GM18520 (cell line): ENCODE measurements around the gene NID1.
"Not testable (repeated sequence)": the region's sequence is repeated elsewhere in the genome, so short reads cannot be mapped to it uniquely, and the experiment has no call there.

ENCODE experiments used
- ATAC-seq: cut with Tn5 transposase; IDR thresholded peaks from one replicate; pipeline ENCODE4 v1.9.1; 2021; ENCODE audit not compliant: unreplicated experiment

The NID1 gene

DNA sequence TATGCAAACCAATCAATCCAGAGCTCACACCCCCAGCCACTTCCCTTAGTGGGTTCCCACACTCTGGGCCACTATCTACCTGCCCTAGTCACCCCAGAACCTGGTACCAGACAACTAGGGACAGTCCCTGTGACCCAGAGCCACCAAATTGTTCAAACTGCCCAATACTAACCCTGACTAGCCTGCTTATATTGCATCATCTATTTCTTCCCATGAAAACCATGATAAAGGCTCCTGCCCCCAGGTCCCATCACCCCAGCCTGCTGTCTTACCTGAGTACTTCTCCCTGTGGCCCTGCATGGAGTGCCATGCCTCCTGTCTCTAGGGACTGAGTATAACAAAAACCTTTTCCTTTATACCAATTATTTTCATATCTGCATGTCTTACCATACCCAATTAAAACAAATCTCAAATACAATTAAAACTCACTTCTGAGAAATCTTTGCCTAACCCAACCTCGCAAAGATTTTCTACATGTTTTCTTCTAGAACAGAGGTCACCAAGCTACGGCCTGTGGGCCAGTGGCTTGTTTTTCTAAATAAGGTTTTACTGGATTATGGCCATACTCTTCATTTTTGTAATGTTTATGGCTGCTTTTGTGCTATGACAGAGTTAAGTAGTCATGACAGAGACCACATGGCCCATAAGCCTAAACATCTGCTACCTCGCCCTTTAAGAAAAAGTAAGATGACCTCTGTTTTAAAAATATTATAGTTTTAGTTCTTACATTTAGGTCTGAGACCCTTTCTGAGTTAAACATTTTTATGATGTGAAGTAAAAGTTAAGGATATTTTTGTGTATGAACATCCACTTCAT lies 31.0 kb upstream of the NID1 start:
- ATAC-seq = no peak

DNA sequence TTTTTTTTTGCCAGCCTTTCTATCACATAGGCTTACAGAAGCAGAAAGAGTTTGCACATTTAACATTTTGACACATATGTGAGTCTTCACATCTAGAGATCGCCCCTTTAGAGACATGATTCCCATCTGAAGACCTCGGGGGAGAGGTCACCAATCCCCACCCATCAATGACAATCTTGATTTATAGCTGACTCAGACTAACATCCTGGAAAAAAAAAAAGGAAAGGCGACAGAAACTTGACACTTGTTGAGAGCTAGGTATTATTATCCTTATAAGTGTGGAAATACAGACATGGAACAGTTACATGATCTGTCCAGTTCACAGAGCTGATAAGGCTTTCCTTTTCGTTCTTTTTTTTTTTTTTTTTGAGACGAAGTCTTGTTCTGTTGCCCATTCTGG lies 28.0 kb upstream of the NID1 start:
- ATAC-seq = no peak

DNA sequence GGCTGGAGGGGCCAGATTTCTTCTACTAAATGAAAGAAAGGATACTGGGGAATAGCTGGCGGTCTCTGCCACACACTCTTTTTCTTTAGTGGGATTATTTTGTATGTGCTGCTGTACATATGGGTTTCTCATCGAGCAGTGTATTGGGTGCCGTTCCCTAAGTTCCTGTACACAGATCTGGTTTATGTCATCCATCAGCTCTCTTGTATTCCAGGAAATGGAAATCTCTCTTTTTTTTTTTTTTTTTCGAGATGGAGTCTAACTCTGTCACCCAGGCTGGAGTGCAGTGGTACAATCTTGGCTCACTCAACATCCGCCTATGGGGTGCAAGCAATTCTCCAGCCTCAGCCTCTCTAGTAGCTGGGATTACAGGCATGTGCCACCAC lies 27.0 kb upstream of the NID1 start:
- no peak for ATAC-seq

- no peak for ATAC-seq
These were observed 25.9 kb upstream of the NID1 start for GRCh38 chr1:236090741-236091147.

GRCh38 chr1:236089046-236089773 lies 24.3 kb upstream of the NID1 start:
- ATAC-seq = no peak

- no peak for ATAC-seq
These were observed 21.6 kb upstream of the NID1 start for GRCh38 chr1:236086537-236086936.

DNA sequence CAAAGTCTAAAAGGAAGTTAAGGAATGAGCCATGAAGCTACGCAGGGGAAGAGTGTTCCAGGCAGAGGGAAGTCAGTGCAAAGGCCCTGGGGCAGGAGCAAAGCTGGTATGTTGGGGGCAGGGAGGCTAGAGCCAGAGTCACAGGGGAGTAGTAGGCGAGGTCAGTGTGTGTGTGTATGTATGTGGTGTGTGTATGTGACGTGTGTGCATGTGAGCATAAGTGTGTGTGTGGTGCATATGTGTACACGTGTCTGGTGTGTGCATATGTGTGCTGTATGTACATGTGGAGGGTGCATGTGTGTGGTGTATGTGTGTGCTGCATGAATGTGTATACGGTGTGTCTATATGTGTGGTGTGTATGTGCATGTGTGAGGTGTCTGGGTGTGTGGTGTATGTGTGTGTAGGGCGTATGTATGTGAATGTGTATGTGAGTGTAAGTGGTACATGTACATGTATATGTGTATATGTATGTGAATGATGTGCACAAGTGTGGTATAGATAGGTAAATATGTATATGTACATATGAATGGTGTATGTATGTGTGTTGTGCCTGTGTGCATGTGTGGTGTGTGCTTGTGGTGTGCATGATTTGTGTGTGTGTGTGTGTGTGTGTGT lies 20.8 kb upstream of the NID1 start:
- ATAC-seq = no peak

DNA sequence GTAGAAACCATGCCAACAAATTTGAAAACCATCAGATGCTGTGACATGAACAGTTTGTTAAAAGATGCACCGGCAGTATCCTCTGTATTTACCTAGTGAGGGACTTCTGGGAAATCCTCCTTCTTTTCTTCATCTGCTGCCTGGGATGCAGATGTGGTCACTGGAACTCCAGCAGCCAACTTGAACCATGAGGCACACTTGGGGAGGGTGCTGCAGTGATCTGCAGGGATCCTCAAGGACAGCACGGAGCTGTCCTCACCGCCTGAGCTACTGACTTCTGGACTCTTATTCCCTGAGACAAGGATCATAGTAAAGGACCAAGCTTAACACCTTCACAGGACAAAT lies 19.5 kb upstream of the NID1 start:
- ATAC-seq = no peak

GRCh38 chr1:236083650-236084385 lies 18.9 kb upstream of the NID1 start:
- no peak for ATAC-seq

DNA sequence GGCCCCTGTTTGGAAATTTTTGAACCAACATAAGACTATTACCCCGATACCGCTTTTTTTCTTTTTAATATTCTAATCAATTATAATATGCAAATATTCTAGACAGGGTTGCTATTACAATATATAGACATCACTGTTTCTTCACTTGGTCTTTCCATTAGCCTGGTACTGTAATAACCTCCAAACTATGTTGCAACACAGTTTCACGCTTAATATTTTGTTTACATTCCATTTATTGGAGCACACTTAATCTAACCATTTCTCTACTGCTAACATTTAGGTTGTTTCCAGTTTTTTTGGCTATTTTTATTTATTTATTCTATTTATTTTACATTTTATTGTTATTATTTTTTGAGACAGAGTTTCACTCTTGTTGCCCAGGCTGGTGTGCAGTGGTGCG lies 17.6 kb upstream of the NID1 start:
- no peak for ATAC-seq

- ATAC-seq = no peak
These were observed 16.8 kb upstream of the NID1 start for GRCh38 chr1:236081546-236082227.

DNA sequence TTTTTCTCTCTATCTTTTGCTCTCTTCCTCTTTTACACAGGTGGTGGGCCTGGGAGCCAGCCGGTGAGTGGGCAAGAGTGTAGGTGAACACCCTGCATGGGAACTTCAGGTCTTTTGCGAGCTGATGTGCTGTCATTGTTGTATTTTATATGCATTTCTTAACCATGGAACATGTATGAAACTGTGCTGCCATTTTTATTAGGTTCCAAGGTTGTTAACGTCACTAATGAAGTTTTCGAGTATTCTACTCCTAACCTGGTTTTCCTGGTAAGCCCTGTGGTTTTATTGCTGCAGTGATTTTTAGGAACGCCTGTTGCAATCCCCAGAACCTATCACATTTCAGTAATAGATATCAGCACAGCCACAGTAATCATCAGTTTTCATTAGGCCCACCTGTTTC lies 14.8 kb upstream of the NID1 start:
- ATAC-seq = no peak

DNA sequence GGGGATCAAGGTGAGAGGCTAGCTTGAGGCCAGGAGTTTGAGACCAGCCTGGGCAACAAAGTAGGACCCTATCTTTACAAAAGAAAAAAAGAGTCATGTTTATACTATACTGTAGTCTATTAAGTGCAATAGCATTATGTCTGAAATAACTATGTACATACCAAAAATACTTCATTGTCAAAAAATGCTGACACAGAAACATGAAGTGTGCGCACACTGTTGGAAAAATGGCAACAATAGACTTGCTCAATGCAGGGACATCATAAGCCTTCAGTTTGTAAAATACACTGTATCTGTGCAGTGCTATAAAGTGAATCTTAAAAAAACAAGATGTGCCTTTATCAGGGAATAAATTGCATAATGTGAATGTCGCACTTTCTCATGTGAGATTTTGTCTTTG lies 14.1 kb upstream of the NID1 start:
- no peak for ATAC-seq

GRCh38 chr1:236078077-236078476 lies 13.2 kb upstream of the NID1 start:
- not testable (repeated sequence) for ATAC-seq

- ATAC-seq = no peak
These were observed 11.0 kb upstream of the NID1 start for GRCh38 chr1:236075848-236076247.

DNA sequence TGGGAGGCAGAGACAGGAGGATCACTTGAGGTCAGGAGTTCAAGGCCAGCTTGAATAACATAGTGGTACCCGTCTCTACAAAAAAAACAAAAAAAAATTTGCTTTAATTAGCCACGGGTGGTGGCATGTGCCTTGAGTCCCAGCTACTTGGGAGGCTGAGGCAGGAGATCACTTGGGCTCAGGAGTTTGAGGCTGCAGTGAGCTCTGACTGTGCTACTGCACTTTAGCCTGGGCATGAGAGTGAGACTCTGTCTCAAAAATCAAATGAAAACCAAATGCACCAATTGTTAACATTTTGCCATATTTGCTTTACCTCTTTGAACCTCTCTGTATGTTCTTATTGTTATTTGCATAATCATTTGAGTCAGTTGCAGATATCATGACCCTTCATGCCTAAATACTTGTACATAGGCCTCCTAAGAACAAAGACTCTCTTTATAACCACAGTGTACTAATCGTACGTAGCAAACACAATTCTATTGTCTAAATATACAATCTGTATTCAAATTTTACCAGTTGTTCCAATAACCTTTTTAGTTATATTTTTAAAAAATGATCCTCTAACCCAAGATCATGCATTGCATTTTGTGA lies 8.5 kb upstream of the NID1 start:
- no peak for ATAC-seq

DNA sequence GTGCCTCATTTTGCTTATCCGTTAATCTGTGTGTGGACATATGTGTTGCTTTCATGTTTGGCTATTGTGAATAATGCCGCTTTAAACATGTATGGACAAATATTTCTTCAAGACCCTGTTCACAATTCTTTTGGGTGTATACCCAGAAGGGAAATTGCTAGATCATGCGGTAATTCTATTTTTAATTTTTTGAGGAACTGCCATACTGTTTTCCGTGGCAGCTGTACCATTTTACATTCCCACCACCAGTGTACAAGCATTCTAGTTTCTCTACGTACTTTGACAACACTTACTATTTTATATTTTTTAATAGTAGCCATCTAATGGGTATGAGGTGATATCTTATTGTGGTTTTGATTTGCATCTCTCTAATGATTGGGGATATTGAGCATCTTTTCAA lies 7.1 kb upstream of the NID1 start:
- ATAC-seq = no peak

- ATAC-seq = no peak
These were observed 5.9 kb upstream of the NID1 start for GRCh38 chr1:236070753-236071152.

DNA sequence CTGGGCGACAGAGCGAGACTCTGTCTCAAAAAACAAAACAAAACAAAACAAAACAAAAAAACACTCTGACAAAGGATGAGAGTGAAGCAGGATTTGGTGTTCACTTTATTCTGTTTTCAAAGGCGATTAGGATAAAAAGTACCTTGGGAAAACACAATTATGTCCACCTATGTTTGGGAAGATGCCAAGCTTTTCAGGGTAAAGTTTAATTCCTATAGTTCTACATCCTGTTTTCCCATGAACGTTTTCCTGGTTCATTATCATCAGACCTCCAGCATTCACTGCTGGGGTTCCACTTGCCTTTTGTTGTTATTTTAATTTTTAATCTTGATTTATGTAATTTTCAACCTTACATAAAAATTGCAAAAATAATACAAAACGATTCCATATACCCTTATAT lies 4.9 kb upstream of the NID1 start:
- ATAC-seq = no peak

- no peak for ATAC-seq
These were observed 3.1 kb upstream of the NID1 start for GRCh38 chr1:236067854-236068454.
